ENCODE measurements around the gene CAPZA1.
A peak's percentile ranks its signal among the peaks of the same experiment; 100 is the strongest.

Gene CAPZA1

GRCh38 chr1:112700290-112701226, 80.9 kb downstream of the CAPZA1 start:
- DNase-seq (ENCODE audit: low read depth in 2 of 2, low spot score in 1 of 2), result peak; percentile 42 to 55

DNA sequence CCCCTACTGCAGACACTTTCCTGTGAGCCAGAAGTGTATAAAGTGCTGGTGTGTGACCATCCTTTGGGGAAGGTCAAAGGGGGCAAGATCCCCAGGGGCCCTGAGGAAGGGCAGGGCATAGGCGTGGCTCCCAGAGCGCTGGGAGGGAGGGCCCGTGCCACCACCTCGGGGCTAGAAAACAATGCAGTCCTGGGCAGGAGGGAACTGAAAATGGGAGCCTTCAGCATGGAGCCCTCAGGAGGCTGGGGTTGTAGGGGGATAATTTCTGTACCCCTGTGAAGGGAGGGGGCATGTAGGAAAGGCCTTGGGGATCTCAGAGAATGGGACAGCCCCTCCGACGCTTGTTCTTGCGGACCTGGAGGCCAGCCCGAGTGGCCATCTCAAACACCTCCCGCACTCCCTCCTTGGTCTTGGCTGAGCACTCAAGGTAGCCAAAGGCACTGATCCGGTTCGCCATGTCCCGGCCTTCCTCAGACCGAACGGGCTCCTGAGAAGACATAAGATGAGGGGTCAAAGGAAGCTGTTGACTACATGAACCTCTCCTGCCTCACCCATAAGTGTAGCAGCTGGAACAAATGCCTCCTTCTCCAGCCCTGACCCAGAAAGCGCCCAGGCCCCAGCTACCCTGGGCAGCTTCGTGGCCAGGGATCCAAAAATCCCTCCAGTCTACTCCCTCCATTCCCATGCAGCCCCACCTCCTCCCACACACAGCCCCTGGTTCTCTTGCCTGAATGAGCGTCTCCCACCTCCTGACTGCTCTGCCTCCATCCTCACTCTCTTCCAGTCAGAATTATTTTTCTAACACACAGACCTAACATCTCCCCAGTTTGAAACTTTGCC, 81.8 kb downstream of the CAPZA1 start:
- no peak for DNase-seq (ENCODE audit: low read depth in 2 of 2, low spot score in 1 of 2)

GRCh38 chr1:112702067-112702395, 82.4 kb downstream of the CAPZA1 start:
- no peak for DNase-seq (ENCODE audit: low read depth in 2 of 2, low spot score in 1 of 2)

- no peak for DNase-seq (ENCODE audit: low read depth in 2 of 2, low spot score in 1 of 2)
Observed at GRCh38 chr1:112702420-112703261, 83.0 kb downstream of the CAPZA1 start.

- DNase-seq (ENCODE audit: low read depth in 2 of 2, low spot score in 1 of 2), result no peak
Observed at GRCh38 chr1:112703706-112704105, 84.1 kb downstream of the CAPZA1 start.

DNA sequence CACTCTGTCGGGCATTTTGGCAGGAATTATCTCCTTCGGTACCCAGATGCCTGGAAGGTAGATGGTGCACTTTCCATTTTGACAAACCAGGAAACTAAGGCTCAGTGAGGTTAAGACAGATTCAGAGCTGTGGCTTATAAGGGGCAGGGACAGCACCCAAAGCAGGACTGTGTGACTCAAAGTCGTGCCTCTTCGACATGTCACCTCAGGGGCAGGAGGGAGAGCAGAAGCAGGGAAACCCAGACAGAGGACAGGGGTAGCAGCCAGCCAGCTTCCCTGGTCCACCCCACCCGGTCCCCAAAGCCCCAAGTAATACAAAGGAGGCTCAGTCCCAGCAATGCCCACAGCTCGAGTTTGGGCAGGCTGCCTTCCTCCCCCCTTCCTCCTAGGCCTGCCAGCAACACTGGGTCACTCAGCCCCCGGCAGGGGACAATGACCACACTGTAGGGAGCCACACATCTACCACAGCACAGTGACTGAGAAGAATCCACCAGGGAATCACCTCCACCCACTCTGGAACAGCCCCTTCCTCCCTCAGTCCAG, 84.8 kb downstream of the CAPZA1 start:
- no peak for DNase-seq (ENCODE audit: low read depth in 2 of 2, low spot score in 1 of 2)

DNA sequence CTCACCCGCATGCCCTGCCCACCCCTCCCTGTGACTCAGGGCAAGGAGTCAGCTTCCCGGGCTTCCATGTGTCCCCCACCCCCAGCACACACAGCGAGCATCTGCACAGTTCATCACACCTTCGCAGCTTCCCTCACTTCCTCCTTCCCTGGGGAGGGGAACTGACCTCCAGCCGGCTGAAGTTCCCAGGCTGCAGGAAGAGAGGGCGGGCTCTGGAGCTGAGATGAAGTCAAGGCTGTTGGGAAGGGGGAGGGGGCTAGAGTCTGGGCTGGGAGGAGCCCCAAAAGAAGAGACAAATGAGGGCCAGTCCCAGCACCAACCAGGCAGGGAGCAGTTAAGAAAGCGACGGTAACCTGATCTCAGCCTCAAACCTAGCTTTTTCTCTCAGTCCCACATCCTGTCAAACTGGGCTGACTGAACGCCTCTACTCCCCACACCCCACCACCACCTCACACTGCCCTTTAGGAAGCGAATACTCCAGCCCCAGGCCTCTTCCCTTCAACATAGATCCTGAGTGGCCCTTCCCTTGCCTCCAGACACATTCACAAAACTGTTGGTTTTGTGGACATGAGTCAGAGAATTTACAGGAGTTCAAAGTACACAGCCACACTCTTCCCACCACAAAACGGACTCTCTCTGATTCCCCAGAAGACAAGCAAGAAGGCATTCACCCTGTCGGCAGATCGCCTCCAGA, 85.4 kb downstream of the CAPZA1 start:
- no peak for DNase-seq (ENCODE audit: low read depth in 2 of 2, low spot score in 1 of 2)

DNA sequence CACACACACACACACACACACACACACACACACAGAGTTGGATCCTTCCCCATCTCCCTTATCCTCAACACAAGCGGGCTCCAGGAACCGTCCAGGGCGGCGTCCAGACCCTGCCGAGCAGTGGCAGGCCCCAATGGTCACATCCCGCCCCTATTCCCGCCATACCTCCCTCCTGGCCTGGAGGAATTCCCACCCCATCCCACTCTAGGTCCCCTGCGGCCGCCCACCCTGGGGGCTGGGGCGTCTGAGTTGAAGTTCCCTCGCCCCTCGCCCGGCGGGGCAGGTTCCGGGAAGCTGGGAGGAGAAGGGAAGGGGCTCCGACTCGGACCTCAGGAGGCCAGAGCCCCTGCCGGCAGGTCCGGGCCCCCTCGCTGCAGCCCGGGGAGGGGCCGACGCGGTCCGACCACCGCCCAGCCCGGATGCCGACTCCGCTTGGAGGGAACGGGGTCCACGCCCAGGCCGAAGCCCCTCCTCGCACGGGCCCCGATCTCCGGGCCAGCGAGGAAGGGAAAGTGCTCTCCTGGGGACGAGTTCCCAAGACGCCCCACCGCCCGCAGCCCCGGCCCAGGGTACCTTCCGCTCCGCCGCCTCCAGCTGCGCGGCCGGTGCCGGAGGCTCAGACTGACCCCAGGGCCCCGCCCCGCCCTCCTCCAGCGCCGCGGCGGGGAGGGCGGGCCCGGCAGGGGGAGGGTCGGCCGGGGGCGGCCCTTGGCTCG, 87.0 kb downstream of the CAPZA1 start, which contains the start of gene RHOC:
TSS of gene RHOC (minus strand) at position 623 of the 716 bp plus-strand sequence. CDS start 3,328 bp downstream, outside the sequence.
- no peak for DNase-seq (ENCODE audit: low read depth in 2 of 2, low spot score in 1 of 2)

DNA sequence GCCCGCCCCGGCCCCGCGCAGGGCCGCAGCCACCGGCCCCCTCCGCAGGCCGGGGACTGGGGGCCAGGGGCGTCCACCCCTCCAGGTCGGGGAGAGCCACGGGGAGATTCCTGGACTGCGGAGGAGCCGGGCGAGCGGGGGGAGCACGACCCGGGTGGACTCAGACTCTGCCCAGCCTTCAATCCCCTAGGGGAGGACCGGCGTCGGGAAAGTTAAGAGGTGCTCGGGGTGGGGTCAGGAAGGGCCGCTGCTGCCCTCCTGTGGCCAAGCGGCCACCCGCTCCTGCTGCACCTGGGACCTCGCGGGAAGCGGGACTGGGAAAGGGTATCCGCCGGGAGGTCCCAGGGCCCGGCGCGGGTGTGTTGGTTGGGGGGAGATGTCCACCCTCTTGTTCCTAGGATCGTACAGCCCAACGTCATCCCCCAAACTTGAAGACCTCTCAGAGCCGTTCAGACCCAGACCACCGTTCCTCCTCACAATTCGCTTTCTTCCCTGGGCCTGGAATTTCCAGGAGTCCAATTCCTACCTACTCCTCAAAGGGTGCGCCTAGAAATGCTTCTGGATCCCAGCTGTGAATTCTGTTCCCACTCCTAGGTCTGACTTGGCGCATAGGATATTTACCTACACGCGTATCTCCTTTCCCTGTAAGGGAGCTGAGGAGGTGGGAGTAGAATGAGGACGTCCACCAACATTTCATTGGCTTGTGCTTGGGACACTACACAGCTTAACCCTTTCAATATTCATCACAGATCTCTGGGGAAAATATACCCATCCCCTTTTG, 87.8 kb downstream of the CAPZA1 start:
- DNase-seq (ENCODE audit: low read depth in 2 of 2, low spot score in 1 of 2), result no peak

GRCh38 chr1:112708002-112708448, 88.4 kb downstream of the CAPZA1 start:
- DNase-seq (ENCODE audit: low read depth in 2 of 2, low spot score in 1 of 2), result no peak

DNA sequence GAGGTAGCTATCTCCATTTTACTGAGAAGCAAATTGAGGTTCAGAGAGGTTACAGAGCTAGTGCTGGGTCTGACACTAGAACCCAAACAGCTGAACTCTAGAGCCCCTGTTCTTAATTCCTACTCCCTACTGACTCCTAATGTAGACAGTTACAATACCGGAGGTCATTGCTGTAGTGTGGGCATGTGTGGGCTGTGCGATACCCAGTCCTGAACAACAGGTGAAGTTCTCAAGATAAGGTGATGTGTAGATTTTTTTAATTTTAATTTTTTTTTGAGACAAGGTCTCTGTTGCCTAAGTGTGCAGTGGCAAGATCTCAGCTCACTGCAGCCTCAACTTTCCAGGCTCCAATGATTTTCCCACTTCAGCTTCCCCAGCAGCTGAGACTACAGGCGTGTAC, 88.9 kb downstream of the CAPZA1 start:
- no peak for DNase-seq (ENCODE audit: low read depth in 2 of 2, low spot score in 1 of 2)

DNA sequence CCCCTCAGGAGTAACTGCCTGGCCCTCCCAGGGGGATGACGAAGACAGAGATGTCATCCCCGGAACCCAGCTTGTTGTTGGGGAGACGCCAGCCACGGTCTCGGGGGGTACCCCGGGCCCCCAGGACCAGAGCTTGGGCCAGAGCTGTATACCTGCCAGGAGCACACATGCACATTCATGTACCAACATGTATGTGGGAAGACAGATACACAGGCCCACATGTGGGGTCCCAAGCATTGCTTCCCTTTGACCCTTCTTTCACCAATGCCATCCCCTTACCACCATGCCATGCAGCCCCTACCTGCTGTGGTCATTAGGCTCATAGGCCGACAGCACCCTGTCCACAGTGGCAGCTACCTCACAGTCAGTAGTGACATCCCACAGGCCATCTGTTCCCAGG, 90.5 kb downstream of the CAPZA1 start:
- DNase-seq (ENCODE audit: low read depth in 2 of 2, low spot score in 1 of 2), result no peak

DNA sequence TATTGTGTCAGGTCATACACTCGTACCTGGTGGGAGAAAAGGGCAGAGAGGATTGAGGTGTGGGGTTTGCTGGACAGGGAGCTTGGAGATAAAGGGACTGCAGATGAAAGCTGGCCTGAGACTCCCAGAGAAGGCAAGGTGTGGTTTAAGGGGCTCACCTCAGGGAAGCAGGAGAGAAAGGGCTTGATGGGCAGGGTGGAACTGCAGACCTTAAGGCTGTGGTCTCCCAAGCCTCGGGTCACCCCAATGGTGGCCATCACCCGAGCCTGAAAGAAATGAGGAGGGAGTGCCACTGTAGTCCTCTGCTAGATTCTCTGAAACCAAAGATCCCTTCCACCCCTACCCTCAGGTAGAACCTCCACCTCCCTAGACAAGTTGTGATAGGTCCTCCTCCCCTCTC, 91.0 kb downstream of the CAPZA1 start:
- no peak for DNase-seq (ENCODE audit: low read depth in 2 of 2, low spot score in 1 of 2)

GRCh38 chr1:112711041-112711440, 91.4 kb downstream of the CAPZA1 start:
- no peak for DNase-seq (ENCODE audit: low read depth in 2 of 2, low spot score in 1 of 2)

DNA sequence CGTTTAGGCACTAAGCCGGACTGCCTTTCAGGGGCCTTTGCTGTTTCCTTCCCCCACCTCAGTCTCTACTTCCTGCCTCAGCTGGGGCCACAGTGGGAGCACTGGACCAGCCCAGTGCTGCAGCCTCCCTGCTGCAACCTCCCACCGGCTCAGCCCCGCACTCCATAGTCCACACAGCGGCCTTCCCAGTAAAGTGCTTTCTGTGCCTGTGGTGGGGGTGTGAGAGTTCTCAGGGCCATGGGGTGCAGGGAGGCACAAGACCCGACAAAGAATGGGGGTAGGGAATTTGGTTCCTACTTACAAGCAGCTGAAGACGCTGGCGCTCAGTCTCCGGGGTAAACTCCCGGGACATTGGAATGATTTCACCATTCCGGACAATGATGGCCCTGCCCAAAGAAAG, 92.0 kb downstream of the CAPZA1 start:
- no peak for DNase-seq (ENCODE audit: low read depth in 2 of 2, low spot score in 1 of 2)

DNA sequence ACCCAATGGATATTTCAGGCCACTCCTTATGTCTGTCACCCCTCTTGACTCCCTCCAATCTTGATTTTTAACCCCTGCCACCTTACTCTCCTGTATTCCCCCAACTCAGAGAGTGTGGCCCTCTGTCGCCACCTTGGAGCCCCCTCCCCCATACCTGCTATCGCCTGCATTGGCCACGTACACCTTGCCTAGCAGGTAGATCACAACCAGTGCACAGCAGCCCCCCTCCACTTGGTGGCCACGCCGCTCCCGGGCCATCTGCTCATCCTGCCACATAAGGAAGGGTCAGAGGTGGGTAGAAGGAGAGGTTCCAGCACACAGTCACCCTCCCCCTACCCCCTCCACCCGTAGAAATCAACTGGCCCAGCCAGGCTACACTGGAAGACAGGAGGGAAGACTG, 92.6 kb downstream of the CAPZA1 start:
- DNase-seq (ENCODE audit: low read depth in 2 of 2, low spot score in 1 of 2), result no peak

- no peak for DNase-seq (ENCODE audit: low read depth in 2 of 2, low spot score in 1 of 2)
Observed at GRCh38 chr1:112712701-112713128, 93.1 kb downstream of the CAPZA1 start.

DNA sequence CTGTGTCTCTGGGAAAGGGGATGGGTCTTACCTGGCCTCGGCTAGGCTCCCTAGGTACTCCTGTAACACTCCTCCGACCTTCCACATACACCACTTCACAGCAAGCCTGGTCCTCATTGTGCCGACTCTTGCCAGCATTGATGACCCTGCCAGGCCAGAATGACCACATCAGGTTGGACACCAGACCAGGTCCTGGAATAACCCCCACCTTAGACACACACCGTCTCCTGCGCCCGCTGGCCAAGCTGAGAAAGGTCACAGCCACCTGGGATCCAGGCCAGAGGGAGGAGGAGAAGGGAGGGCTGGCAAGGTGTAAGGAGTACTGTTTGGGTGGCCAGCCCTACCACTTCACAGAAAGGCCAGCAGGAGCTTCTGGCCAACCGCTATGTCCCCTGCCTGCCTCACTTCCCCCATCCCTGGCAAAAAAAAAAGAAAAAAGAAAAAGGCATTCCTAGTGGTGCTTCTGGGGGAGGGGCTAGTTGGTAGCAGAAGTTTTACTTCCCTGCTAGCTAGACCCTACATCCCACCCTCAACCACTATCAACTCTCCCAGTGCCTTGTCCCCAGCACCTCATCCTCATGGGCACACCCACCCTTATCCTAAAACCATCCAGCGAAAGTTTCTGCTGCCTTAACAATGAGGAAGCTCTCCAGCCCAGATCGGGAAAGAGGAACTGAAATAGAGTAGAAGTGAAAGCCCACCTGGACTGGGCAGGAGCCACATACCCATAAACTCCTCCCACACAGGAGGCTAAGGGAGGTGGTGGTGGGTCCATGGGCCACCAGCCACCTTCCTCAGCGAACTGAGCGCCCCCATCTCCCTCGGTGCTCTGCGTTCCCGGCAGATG, 94.1 kb downstream of the CAPZA1 start:
- DNase-seq (ENCODE audit: low read depth in 2 of 2, low spot score in 1 of 2), result no peak

All from stimulated activated CD8-positive, alpha-beta memory T cell treated with anti-CD3 and anti-CD28 coated beads, Interleukin-4, amount 100 ng/mL, for 1 hour (primary cell).